PC-9 (cell line): Measurements from ENCODE around the gene PITHD1.

Experiments used
- CTCF ChIP-seq: fragments of 200-600 bp; sonication (generic); conservative IDR thresholded peaks from 2 replicates; pipeline ENCODE4 v1.6.1; 2017; ENCODE audit warnings: mixed run types, antibody characterized with exemption, mild to moderate bottlenecking, moderate library complexity
- EZH2 ChIP-seq: fragments of 200-600 bp; sonication (generic); IDR thresholded peaks from 2 replicates; pipeline ENCODE4 v1.8.0; 2017; ENCODE audit warnings: antibody characterized with exemption, low read depth

DNA sequence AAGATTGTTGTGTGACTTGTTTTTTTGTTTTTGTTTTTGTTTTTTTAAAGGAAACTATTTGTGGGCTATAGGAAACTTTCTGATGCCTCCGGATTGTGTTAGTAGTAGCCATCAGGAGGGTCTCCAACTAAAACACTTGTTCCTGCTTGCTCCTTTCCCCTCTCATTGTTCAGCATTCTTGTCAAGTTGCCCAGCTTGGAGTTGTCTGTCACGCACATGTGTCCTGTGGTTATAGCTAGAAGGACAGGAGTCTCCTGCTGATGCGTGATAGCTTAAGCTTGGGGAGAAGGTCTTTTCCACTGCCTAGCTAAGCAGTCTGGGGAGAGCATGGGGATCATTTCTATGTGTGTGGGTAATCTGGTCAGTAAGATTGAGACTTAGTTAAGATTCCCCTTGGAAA, 9.5 kb downstream of the PITHD1 start:
- TF ChIP-seq CTCF (no peak), EZH2 (no peak)
